GM23248 (cell line): Measurements from ENCODE around the gene NEGR1.

Source experiments
- EZH2 ChIP-seq: fragments of 200-600 bp; sonication (generic); IDR thresholded peaks from 2 replicates; pipeline ENCODE4 v1.6.1; 2018; ENCODE audit warnings: antibody characterized with exemption, mild to moderate bottlenecking; ENCODE audit not compliant: insufficient read depth, poor library complexity, severe bottlenecking
- EZH2phosphoT487 ChIP-seq: fragments of 200-600 bp; sonication (generic); IDR thresholded peaks from 2 replicates; pipeline ENCODE4 v1.6.1; 2018; ENCODE audit warnings: antibody characterized with exemption, moderate library complexity, mild to moderate bottlenecking, low read depth; ENCODE audit not compliant: insufficient read depth

DNA sequence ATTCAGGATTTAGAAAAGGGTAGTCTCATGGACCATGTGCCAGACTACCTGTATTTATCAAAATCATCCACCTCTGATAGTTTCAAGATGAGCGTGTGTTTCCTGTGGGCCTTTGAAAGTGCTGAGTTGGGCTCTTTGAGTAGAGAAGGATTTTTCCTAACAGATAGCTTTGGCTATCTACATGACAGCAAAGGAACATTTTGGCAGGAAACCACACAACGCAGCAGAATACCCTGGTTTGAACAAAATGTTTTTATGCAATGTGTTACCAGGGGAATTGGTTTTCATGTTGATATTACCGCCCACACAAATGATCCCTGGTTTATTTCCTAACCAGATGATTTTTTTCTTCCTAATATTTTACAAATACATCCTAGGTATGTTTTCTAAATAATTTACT, 431.4 kb downstream of the NEGR1 start:
- TF ChIP-seq EZH2 (no peak), EZH2phosphoT487 (no peak)
